Spinal cord (tissue), 10 donors: ENCODE results near the gene TRPM8. TPM values are rescaled to one million over a fixed set of nuclear protein-coding genes. Genes with fewer than 3 reads are reported as not detected.
"Not testable (repeated sequence)": the region's sequence is repeated elsewhere in the genome, so short reads cannot be mapped to it uniquely, and the experiment has no call there.

Experiments used
- DNase-seq, 6 donors: peaks; one replicate each; pipeline versions ENCODE4 v3.0.0 to v3.0.0-alpha.2; 2013 to 2015; ENCODE audit warnings: low spot score in 6 of 6, low read depth in 4 of 6
- H3K27ac ChIP-seq: one replicate; pipeline ENCODE4 v1.5.1; 2013; ENCODE audit warnings: low read depth, low read length, control low read depth
- H3K27me3 ChIP-seq: one replicate; pipeline ENCODE4 v1.6.1; 2013; ENCODE audit warnings: low read length; ENCODE audit not compliant: control insufficient read depth, insufficient read depth
- H3K36me3 ChIP-seq: one replicate; pipeline ENCODE4 v1.6.1; 2013; ENCODE audit warnings: low read length; ENCODE audit not compliant: control insufficient read depth, insufficient read depth
- H3K4me1 ChIP-seq: one replicate; pipeline ENCODE4 v1.6.1; 2013; ENCODE audit warnings: low read length; ENCODE audit not compliant: control insufficient read depth, insufficient read depth
- H3K4me3 ChIP-seq: one replicate; pipeline ENCODE4 v1.5.1; 2013; ENCODE audit warnings: low read depth, low read length, control low read depth
- H3K9me3 ChIP-seq: one replicate; pipeline ENCODE4 v1.6.1; 2013; ENCODE audit warnings: low read length; ENCODE audit not compliant: control insufficient read depth, insufficient read depth
- WGBS: methylation state at CpG from one replicate; pipeline ENCODE4 v1.1.5; 2013; ENCODE audit warnings: missing lambda C conversion rate; ENCODE audit not compliant: insufficient coverage; 5-methylcytosine and 5-hydroxymethylcytosine counted together
- polyA plus RNA-seq, 2 donors: library from polyadenylated mRNA; unstranded; fragments of 120-200 nt; gene quantifications; one replicate each; pipeline ENCODE4 v1.2.1, GENCODE V29; 2013; ENCODE audit not compliant: insufficient read length in 2 of 2
- total RNA-seq, 2 donors: library from RNA; depleted of rRNA in 1 of 2; stranded (reverse); fragments of 120-200 nt in 1 of 2; fragments of >200 nt in 1 of 2; gene quantifications; one replicate each; pipeline versions ENCODE4 v1.2.3 to v1.2.4, GENCODE V29; 2013 to 2014
- donor health status: healthy.

TRPM8 gene
- total and polyA plus RNA-seq, 4 donors = 0.22 to 1.9 (median 1.1) TPM

DNA sequence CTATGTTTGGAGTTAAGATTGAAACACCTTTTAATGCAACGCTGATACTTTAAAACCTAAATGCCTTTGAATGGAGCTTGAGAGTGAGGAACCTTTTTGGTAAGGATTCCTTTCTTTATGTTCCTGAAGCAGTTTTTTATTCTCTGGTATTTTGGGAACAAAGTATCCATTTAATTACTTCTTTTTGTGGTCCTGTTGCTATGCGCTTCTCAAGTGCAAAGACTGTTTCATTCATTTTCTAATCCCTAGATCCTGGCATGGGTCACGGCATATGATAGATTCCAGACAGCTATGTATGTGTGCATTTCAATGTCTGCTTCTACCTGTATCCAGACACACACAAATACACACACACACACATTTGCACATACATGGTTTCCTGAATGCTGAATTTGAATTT lies 28.0 kb downstream of the TRPM8 start:
- Histone ChIP-seq H3K27ac (no peak overlapping the region), H3K4me1 (no peaks in the 10 kb centered on the region), H3K36me3 (no peaks in the 10 kb centered on the region), H3K4me3 (no peak overlapping the region), H3K27me3 (no peaks in the 10 kb centered on the region), H3K9me3 (no peaks in the 10 kb centered on the region)
- no peak for DNase-seq
- no CpG with 5 or more reads among the region's 3 CpGs for WGBS

DNA sequence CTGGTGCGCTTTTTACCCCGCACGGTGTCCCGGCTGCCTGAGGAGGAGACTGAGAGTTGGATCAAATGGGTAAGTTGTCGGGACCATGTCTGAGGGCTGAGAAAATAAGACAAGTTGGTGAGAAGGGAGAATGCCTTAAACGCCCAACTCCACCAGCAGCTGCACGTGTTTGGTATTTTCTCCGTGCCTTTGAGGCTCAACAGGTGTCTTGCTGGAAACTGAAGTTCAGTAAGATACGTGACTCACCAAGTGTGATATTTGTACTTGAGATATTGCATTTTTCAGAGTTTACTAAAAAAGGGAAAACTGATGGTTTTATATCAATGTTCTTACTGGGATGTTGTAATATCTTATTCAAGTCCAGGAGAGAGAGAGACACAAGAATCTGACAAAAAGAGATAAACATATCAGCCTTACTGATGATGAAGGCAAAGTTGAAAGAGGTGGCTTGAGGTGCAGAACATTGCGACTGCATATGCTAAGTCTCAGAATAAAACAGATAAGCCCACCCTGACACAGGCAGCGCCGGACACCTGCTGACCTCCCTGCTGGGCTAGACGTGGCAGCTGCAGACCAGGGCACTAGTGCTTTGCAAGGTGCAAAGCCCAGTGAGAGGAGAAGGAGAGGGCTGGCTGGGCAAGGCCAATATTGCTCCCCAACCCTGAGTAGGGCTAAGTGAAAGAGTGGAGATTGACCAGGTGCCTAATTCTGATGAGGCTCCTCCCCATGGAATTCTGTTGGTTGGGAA lies 33.1 kb downstream of the TRPM8 start:
- Histone ChIP-seq H3K9me3 (no peaks in the 10 kb centered on the region), H3K36me3 (no peaks in the 10 kb centered on the region), H3K4me1 (peaks cover 4% of the 10 kb centered on the region), H3K27ac (no peak overlapping the region), H3K4me3 (no peak overlapping the region), H3K27me3 (no peaks in the 10 kb centered on the region)
- no peak for DNase-seq
- WGBS = 98% methylated on average over 11 of the region's 13 CpGs

DNA sequence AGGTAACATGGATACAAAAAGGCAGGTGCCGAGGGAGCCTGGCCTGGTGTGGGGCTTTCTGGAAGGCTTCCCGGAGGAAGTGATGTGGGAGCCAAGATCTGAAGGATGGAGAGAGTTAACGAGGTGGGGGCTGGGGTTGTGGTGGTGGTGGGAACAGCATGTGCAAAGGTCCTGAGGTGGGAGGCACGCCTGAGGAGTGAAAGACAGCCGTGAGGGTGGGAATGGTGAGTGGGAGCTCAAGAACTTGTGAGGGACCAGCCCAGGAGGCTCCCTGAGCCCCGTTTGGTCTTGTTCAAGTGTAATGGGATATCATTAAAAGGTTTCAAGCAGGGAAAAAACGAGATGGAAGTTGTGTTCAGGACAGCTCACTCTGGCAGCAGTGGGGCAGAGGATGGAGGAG lies 35.2 kb downstream of the TRPM8 start:
- no peak for DNase-seq
- Histone ChIP-seq H3K27me3 (no peaks in the 10 kb centered on the region), H3K4me1 (peaks cover 4% of the 10 kb centered on the region), H3K36me3 (no peaks in the 10 kb centered on the region), H3K4me3 (no peak overlapping the region), H3K9me3 (no peaks in the 10 kb centered on the region), H3K27ac (no peak overlapping the region)
- WGBS = 86% methylated on average over 7 of the region's 7 CpGs

GRCh38 chr2:233953087-233953801 lies 36.1 kb downstream of the TRPM8 start:
- Histone ChIP-seq H3K4me1 (peaks cover 4% of the 10 kb centered on the region), H3K4me3 (no peak overlapping the region), H3K27ac (no peak overlapping the region), H3K27me3 (no peaks in the 10 kb centered on the region), H3K9me3 (no peaks in the 10 kb centered on the region), H3K36me3 (no peaks in the 10 kb centered on the region)
- peak in 2 of 6 donors; percentile 51 to 85 for DNase-seq
- 16% methylated on average over 3 of the region's 7 CpGs for WGBS

- Histone ChIP-seq H3K27me3 (no peaks in the 10 kb centered on the region), H3K36me3 (no peaks in the 10 kb centered on the region), H3K9me3 (no peaks in the 10 kb centered on the region), H3K4me3 (no peak overlapping the region), H3K4me1 (no peaks in the 10 kb centered on the region), H3K27ac (no peak overlapping the region)
- no peak for DNase-seq
- no CpG with 5 or more reads among the region's 2 CpGs for WGBS
Measured at GRCh38 chr2:233960203-233960602, 43.0 kb downstream of the TRPM8 start.

DNA sequence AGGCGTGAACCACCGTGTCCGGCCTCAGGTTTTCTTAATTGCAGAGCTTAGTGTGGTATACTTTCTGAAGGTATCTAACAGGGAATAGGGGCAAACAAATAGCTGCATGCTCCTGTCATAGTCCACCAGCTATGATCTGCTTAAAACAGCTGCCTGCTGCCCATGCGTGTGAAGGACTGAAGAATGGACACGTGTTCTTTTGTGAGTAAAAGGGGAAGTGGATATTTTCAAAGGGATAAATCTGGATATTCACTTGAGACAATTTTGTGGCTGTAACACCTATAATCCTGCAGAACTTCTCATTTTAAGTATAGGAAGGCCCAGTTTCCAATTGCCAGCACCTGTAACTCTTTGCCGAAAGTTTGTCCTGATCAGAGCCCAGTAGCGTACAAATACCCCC lies 44.7 kb downstream of the TRPM8 start:
- Histone ChIP-seq H3K27me3 (no peaks in the 10 kb centered on the region), H3K36me3 (no peaks in the 10 kb centered on the region), H3K27ac (no peak overlapping the region), H3K4me1 (no peaks in the 10 kb centered on the region), H3K9me3 (no peaks in the 10 kb centered on the region), H3K4me3 (no peak overlapping the region)
- DNase-seq = no peak
- WGBS = 97% methylated on average over 6 of the region's 7 CpGs

DNA sequence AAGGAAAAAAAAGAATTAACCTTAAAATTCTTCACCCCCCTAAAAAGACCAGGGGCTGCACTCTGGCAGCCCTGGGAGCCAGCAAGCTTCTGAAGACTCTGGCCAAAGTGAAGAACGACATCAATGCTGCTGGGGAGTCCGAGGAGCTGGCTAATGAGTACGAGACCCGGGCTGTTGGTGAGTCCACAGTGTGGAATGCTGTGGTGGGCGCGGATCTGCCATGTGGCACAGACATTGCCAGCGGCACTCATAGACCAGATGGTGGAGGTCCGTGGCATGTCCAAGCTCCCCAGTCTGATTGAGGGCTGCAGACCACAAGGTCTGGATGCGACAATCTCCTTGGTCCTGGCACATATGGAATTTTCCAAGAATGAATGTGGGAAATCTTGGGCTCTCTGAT lies 47.4 kb downstream of the TRPM8 start:
- no peak for DNase-seq
- Histone ChIP-seq H3K27ac (no peak overlapping the region), H3K4me3 (no peak overlapping the region), H3K4me1 (no peaks in the 10 kb centered on the region), H3K9me3 (no peaks in the 10 kb centered on the region), H3K36me3 (no peaks in the 10 kb centered on the region), H3K27me3 (no peaks in the 10 kb centered on the region)
- 94% methylated on average over 9 of the region's 9 CpGs for WGBS

DNA sequence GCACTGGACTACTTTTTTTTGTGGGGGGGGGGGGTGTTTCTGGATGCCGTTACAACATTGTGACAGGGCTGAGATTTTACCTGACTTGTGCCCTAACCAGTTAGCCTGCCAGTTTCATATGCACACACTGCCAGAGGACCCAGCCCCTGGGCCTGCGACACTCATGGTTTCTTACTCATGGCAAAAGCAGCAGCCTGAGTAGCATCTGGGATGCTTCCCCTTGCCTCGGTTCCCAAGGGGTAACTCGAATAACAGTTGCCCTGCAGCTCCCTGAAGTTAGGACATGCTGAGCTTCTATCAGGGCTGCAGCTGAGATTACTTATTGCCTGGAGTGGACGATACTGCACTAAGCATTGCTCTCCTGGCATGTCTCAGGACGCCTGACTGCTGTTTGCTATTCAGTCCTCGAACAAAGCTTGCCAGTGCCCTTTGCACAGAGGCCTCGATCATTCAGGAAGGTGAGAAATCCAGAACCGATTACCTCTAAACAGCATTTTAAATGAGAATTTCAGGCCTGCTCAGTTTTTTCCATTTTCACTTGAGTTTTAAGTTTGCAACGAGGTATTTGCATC lies 47.9 kb downstream of the TRPM8 start:
- Histone ChIP-seq H3K27ac (no peak overlapping the region), H3K4me3 (no peak overlapping the region), H3K36me3 (no peaks in the 10 kb centered on the region), H3K4me1 (no peaks in the 10 kb centered on the region), H3K9me3 (no peaks in the 10 kb centered on the region), H3K27me3 (no peaks in the 10 kb centered on the region)
- DNase-seq = no peak
- 53% methylated on average over 8 of the region's 10 CpGs for WGBS

DNA sequence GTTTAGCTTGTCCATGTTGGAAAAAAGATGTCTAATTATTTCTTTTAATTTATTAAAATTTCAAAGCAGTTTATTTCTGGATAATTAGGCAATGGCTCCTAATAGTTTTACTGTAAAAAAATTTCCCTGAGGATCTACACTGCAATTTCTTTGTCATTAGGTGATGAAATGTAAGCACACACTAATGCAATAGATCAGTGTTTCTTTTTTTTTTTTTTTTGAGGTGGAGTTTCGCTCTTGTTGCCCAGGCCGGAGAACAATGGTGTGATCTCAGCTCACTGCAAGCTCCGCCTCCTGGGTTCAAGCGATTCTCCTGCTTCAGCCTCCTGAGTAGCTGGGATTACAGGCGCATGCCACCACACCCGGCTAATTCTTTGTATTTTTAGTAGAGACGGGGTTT lies 48.5 kb downstream of the TRPM8 start:
- DNase-seq, H3K27ac ChIP-seq, H3K27me3 ChIP-seq, H3K9me3 ChIP-seq, H3K4me1 ChIP-seq, H3K36me3 ChIP-seq, H3K4me3 ChIP-seq: not testable (repeated sequence)
- no CpG with 5 or more reads among the region's 7 CpGs for WGBS

- Histone ChIP-seq H3K27ac (no peak overlapping the region), H3K9me3 (peaks cover 1% of the 10 kb centered on the region), H3K36me3 (no peaks in the 10 kb centered on the region), H3K4me1 (no peaks in the 10 kb centered on the region), H3K27me3 (no peaks in the 10 kb centered on the region), H3K4me3 (no peak overlapping the region)
- 88% methylated on average over 5 of the region's 7 CpGs for WGBS
- peak in 1 of 6 donors; percentile 18 for DNase-seq
Measured at GRCh38 chr2:233966388-233966787, 49.2 kb downstream of the TRPM8 start.
